GM12864 (cell line): ENCODE data around the gene FBXW5.

ENCODE experiments used
- DNase-seq: peaks from one replicate; pipeline ENCODE4 v3.0.0-alpha.2; 2011; ENCODE audit warnings: low read depth
- H3K4me3 ChIP-seq: 2 replicates; pipeline ENCODE4 v1.5.1; 2011; ENCODE audit warnings: mild to moderate bottlenecking, low read depth, low read length, control low read depth
- TF ChIP-seq, protein P1 (sequence below): IDR thresholded peaks from 2 replicates; pipeline ENCODE4 v1.5.1; 2011; ENCODE audit warnings: low read depth, mild to moderate bottlenecking, moderate library complexity, low read length, control low read depth, inconsistent platforms; ENCODE audit errors: missing control alignments

FBXW5 gene, protein sequence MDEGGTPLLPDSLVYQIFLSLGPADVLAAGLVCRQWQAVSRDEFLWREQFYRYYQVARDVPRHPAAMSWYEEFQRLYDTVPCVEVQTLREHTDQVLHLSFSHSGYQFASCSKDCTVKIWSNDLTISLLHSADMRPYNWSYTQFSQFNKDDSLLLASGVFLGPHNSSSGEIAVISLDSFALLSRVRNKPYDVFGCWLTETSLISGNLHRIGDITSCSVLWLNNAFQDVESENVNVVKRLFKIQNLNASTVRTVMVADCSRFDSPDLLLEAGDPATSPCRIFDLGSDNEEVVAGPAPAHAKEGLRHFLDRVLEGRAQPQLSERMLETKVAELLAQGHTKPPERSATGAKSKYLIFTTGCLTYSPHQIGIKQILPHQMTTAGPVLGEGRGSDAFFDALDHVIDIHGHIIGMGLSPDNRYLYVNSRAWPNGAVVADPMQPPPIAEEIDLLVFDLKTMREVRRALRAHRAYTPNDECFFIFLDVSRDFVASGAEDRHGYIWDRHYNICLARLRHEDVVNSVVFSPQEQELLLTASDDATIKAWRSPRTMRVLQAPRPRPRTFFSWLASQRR

GRCh38 chr9:136944519-136945332, at the start of gene FBXW5, which contains the start of gene C8G:
FBXW5 (minus strand) TSS chr9:136944738; CDS start chr9:136944083, 655 bp downstream.
C8G (plus strand) TSS chr9:136945243; CDS start chr9:136945321, 78 bp downstream.
- TF ChIP-seq, protein P1, sequence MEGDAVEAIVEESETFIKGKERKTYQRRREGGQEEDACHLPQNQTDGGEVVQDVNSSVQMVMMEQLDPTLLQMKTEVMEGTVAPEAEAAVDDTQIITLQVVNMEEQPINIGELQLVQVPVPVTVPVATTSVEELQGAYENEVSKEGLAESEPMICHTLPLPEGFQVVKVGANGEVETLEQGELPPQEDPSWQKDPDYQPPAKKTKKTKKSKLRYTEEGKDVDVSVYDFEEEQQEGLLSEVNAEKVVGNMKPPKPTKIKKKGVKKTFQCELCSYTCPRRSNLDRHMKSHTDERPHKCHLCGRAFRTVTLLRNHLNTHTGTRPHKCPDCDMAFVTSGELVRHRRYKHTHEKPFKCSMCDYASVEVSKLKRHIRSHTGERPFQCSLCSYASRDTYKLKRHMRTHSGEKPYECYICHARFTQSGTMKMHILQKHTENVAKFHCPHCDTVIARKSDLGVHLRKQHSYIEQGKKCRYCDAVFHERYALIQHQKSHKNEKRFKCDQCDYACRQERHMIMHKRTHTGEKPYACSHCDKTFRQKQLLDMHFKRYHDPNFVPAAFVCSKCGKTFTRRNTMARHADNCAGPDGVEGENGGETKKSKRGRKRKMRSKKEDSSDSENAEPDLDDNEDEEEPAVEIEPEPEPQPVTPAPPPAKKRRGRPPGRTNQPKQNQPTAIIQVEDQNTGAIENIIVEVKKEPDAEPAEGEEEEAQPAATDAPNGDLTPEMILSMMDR = peak; percentile 91
- DNase-seq = peak; percentile 60
- peak within 1 kb of the TSS; percentile 83 for H3K4me3 ChIP-seq

GRCh38 chr9:136992819-136993369, 48.4 kb upstream of the FBXW5 start:
- DNase-seq = no peak
- H3K4me3 ChIP-seq = peak overlapping the region; percentile 74
- TF ChIP-seq, protein P1 = no peak

DNA sequence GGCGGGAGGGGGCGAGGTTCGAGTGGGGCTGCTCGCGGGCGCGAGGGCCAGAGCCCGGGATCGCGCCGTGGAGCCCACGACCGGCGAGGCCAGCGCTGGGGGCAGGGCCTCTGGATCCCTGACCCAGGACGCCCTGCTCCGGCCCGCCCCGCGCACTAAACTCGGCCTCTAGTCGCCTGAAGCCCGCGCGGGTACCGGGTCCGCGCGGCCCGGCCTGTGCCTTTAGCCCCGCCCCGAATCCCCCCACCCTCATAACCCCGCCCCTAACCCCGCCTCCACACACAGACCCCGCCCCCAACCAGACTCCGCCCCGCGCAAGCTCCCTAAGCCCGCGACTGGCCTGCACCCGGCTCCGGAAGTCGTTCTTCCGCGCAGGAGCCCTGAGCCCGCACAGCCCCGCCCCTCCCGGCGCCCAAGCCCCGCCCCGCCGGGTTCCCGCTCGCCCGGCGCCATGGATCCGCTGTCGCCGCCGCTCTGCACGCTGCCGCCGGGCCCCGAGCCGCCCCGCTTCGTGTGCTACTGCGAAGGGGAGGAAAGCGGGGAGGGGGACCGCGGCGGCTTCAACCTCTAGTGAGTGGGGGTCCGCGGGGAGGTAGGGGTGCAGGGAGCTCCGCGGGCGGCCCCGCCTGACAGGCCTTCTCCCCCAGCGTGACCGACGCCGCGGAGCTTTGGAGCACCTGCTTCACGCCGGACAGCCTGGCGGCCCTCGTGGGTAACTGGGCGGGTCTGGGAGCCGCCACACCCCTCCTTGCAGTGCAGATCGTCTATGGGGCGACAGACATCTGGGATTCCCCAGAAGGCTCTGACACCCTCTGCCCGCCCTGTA, 47.7 kb upstream of the FBXW5 start, which contains the start of gene PAXX:
Gene PAXX, plus strand, starts transcription at position 430 of the 826 bp plus-strand sequence. Its CDS starts 22 bp downstream, at position 452.
- peak within 1 kb of the TSS; percentile 74 for H3K4me3 ChIP-seq
- DNase-seq = peak; percentile 53
- TF ChIP-seq, protein P1 = no peak

- TF ChIP-seq, protein P1 = no peak
- no peak overlapping the region for H3K4me3 ChIP-seq
- no peak for DNase-seq
Measured at GRCh38 chr9:136990242-136990911, 45.8 kb upstream of the FBXW5 start.

- TF ChIP-seq, protein P1 = no peak
- DNase-seq = no peak
- H3K4me3 ChIP-seq = no peak overlapping the region
Measured at GRCh38 chr9:136988872-136989271, 44.3 kb upstream of the FBXW5 start.
